Mammary epithelial cell (primary cell): ENCODE results near the gene ACAT2.

Source experiments
- CTCF ChIP-seq, 2 donors: IDR thresholded peaks in 1 of 2; conservative IDR thresholded peaks in 1 of 2; 2 replicates each; pipeline ENCODE4 v1.5.1; 2011 to 2012; ENCODE audit warnings: inconsistent platforms in 2 of 2, low read length in 2 of 2, mild to moderate bottlenecking in 2 of 2, control low read depth in 1 of 2, low read depth in 1 of 2; ENCODE audit not compliant: insufficient read depth in 1 of 2; ENCODE audit errors: extremely low read depth in 1 of 2
- EZH2 ChIP-seq: IDR thresholded peaks from 2 replicates; pipeline ENCODE4 v1.6.1; 2012; ENCODE audit warnings: low read length, inconsistent platforms, borderline replicate concordance

DNA sequence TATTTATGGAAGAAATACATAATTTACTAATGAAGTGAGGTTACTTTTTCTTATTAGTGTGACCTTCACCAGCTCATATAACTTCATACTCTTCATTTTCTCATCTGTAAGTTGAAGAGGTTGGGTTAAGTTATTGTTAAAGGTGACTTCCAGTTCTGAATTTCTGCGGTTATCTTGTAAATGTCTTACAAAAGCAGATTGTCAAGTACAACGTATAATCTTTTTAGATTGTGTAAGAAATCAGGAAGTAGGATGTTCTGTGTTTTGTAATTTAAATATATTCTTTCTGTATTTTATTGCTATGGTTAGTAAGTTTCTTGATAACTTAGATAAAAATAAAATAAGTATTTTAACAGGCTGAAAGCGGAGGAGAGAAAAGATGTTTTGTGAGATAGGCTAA is 22.5 kb upstream of the ACAT2 start:
- TF ChIP-seq CTCF (conservative IDR thresholded peaks at IDR 0.05 in 1 of 2, IDR thresholded peaks at IDR 0.05 in 1 of 2; ENCODE audit: extremely low read depth in 1 of 2, insufficient read depth in 1 of 2, low read depth in 1 of 2, low read length in 2 of 2) (no peak), EZH2 (no peak)
